K562 (cell line): Measurements from ENCODE around the gene GRWD1. TPM values are rescaled to one million over a fixed set of nuclear protein-coding genes. Genes with fewer than 3 reads are reported as not detected.
A peak's percentile ranks its signal among the peaks of the same experiment; 100 is the strongest.

Experiments used
- ATF2 ChIP-seq: sonication (generic); formaldehyde crosslinking; IDR thresholded peaks from 2 replicates; pipeline ENCODE4 v1.8.1; 2022; ENCODE audit warnings: missing genetic modification reagents
- BRD4 ChIP-seq: fragments of 200-600 bp; sonication (generic); IDR thresholded peaks from 2 replicates; pipeline ENCODE4 v1.6.1; 2017; ENCODE audit warnings: inconsistent platforms
- DIDO1 ChIP-seq: fragments of 450-650 bp; IDR thresholded peaks from 2 replicates; pipeline ENCODE4 v1.6.1; 2016; ENCODE audit warnings: low read depth, missing biosample characterization, missing genetic modification characterization
- HOMEZ ChIP-seq: fragments of 250-450 bp; sonication (Bioruptor Pico); IDR thresholded peaks from 2 replicates; pipeline ENCODE4 v1.4.0; 2020; ENCODE audit warnings: mild to moderate bottlenecking, moderate library complexity
- MED1 ChIP-seq: sonication (generic); formaldehyde crosslinking; IDR thresholded peaks from 2 replicates; pipeline ENCODE4 v1.8.1; 2023; ENCODE audit warnings: missing genetic modification reagents, borderline replicate concordance
- PTRF ChIP-seq: fragments of 450-650 bp; IDR thresholded peaks from 2 replicates; pipeline ENCODE4 v1.6.1; 2016; ENCODE audit warnings: mild to moderate bottlenecking, missing genetic modification characterization, missing compliant biosample characterization
- SAP30 ChIP-seq: fragments of 200-600 bp; sonication (generic); IDR thresholded peaks from 2 replicates; pipeline ENCODE4 v1.6.1; 2012; ENCODE audit warnings: borderline replicate concordance, low read depth, mild to moderate bottlenecking, moderate library complexity, low read length, control low read depth, inconsistent platforms; ENCODE audit not compliant: insufficient read depth, poor library complexity, severe bottlenecking
- STAT6 ChIP-seq: sonication (generic); formaldehyde crosslinking; IDR thresholded peaks from 2 replicates; pipeline ENCODE4 v1.8.1; 2023; ENCODE audit warnings: mild to moderate bottlenecking, missing genetic modification reagents
- TBL1XR1 ChIP-seq, 2 experiments: IDR thresholded peaks; 2 replicates each; pipeline ENCODE4 v1.6.1; 2012; ENCODE audit warnings: improper control_type of control experiment in 2 of 2, low read length in 2 of 2, mild to moderate bottlenecking in 1 of 2
- ZBED1 ChIP-seq: IDR thresholded peaks from 2 replicates; pipeline ENCODE4 v1.6.1; 2014
- ZBTB40 ChIP-seq, 2 experiments: fragments of 450-650 bp in 1 of 2; sonication (generic) in 1 of 2; formaldehyde crosslinking in 1 of 2; IDR thresholded peaks; 2 replicates each; pipeline versions ENCODE4 v1.7.1 to v1.9.0; 2016 to 2022; ENCODE audit warnings: inconsistent platforms in 1 of 2, mild to moderate bottlenecking in 1 of 2, missing genetic modification reagents in 1 of 2
- polyA plus RNA-seq, 8 experiments: library from polyadenylated mRNA; depleted of rRNA in 4 of 8; stranded (reverse) in 5 of 8; unstranded in 3 of 8; fragments of >200 nt; fragmentation: Nextera tagmentation in 2 of 8; fragmentation: Illumina TruSeq in 1 of 8; extraction: Ambion mirVana in 2 of 8; extraction: Trizol in 1 of 8; gene quantifications; 2 replicates each; pipeline versions ENCODE4 v1.2.1 to v1.2.3, GENCODE V29; 2011 to 2014; ENCODE audit warnings: inconsistent platforms in 1 of 8, missing spikeins in 1 of 8
- total RNA-seq, 7 experiments: library from RNA; depleted of rRNA in 6 of 7; stranded (reverse); fragments of >200 nt in 6 of 7; fragmentation: Illumina TruSeq in 2 of 7; extraction: Trizol in 2 of 7; gene quantifications; 2 replicates each; pipeline versions ENCODE4 v1.2.1 to v1.2.3, GENCODE V29; 2011 to 2021; ENCODE audit warnings: low replicate concordance in 1 of 7

Gene GRWD1
- total and polyA plus RNA-seq, 9 of the 15 experiments (the other 6 are each of a cell fraction or from before 2014, with no cell fraction given), result 1.5 to 87.2 (median 24.5) TPM

GRCh38 chr19:48398375-48399235 lies 47.2 kb upstream of the GRWD1 start (continued):
- TF ChIP-seq STAT6 (CRISPR knock-in tag), result no peak
- no peak for TF ChIP-seq BRD4
- no peak for TF ChIP-seq SAP30
- TF ChIP-seq ZBTB40 (IDR thresholded peaks at IDR 0.05), result no peak
- TF ChIP-seq ZBTB40 (CRISPR knock-in tag; IDR thresholded peaks at IDR 0.05), result no peak
- no peak for TF ChIP-seq ZBED1
- TF ChIP-seq HOMEZ (CRISPR knock-in tag), result no peak
- no peak for TF ChIP-seq DIDO1
- TF ChIP-seq ATF2, result no peak
- no peak for TF ChIP-seq TBL1XR1 (IDR thresholded peaks at IDR 0.05; ENCODE audit: low read length in 2 of 2)
- no peak for TF ChIP-seq PTRF (tag)
- TF ChIP-seq MED1 (CRISPR knock-in tag), result peak; percentile 82; the same call in 1 of the 2 replicates
